ENCODE measurements around the gene CILP.

CILP gene, protein sequence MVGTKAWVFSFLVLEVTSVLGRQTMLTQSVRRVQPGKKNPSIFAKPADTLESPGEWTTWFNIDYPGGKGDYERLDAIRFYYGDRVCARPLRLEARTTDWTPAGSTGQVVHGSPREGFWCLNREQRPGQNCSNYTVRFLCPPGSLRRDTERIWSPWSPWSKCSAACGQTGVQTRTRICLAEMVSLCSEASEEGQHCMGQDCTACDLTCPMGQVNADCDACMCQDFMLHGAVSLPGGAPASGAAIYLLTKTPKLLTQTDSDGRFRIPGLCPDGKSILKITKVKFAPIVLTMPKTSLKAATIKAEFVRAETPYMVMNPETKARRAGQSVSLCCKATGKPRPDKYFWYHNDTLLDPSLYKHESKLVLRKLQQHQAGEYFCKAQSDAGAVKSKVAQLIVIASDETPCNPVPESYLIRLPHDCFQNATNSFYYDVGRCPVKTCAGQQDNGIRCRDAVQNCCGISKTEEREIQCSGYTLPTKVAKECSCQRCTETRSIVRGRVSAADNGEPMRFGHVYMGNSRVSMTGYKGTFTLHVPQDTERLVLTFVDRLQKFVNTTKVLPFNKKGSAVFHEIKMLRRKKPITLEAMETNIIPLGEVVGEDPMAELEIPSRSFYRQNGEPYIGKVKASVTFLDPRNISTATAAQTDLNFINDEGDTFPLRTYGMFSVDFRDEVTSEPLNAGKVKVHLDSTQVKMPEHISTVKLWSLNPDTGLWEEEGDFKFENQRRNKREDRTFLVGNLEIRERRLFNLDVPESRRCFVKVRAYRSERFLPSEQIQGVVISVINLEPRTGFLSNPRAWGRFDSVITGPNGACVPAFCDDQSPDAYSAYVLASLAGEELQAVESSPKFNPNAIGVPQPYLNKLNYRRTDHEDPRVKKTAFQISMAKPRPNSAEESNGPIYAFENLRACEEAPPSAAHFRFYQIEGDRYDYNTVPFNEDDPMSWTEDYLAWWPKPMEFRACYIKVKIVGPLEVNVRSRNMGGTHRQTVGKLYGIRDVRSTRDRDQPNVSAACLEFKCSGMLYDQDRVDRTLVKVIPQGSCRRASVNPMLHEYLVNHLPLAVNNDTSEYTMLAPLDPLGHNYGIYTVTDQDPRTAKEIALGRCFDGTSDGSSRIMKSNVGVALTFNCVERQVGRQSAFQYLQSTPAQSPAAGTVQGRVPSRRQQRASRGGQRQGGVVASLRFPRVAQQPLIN

DNA sequence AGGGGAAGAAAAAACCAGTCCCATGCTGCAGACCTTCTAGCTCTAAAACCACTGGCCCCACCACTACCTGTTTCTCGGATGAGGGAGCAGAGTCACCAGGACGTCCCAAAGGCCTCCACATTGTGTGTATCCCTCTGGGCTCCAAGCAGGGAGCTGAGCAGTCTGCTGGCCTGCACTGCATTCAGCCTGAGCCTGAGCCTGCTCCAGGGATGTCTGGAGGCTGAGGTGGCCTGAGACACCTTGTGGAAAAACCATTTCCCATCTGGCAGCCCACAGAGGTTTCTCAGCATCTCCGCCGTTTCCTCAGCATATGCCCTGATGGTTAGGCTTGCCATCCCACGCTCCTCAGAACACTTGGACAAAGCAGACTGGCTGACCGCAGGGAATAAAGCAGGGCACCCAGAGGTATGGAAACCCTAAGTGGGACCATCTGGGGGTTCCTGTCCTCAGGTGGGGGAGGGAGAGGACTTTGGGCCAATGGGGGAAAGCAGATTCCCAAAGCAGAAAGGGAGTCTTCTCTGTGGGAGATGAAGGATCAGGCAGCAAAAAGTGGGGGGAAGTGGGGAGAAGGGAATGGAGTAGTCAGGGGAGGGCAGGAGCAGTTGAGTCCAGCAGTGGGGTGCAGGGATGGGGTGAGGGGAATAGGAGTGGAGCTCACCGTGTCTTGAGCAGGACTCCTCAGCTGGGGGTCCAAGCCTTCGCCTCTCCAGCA lies at the start of gene CILP:
TSS of gene CILP (minus strand) at position 704 of the 712 bp plus-strand sequence. CDS start 1,718 bp downstream, outside the sequence.
- Histone ChIP-seq H3K36me3 (replicated peaks) (no peaks in the 10 kb centered on the region), H3K27me3 (replicated peaks) (no peaks in the 10 kb centered on the region), H3K27ac (no peak within 1 kb of the TSS), H3K4me3 (ENCODE audit: low read depth, low read length) (no peak within 1 kb of the TSS)
- DNase-seq = no peak
- in situ Hi-C loops (cut with HindIII; ENCODE audit: low pct_ligation_motif_present, low sequenced_read_pairs) = no loop called here
- TF ChIP-seq, protein P1, sequence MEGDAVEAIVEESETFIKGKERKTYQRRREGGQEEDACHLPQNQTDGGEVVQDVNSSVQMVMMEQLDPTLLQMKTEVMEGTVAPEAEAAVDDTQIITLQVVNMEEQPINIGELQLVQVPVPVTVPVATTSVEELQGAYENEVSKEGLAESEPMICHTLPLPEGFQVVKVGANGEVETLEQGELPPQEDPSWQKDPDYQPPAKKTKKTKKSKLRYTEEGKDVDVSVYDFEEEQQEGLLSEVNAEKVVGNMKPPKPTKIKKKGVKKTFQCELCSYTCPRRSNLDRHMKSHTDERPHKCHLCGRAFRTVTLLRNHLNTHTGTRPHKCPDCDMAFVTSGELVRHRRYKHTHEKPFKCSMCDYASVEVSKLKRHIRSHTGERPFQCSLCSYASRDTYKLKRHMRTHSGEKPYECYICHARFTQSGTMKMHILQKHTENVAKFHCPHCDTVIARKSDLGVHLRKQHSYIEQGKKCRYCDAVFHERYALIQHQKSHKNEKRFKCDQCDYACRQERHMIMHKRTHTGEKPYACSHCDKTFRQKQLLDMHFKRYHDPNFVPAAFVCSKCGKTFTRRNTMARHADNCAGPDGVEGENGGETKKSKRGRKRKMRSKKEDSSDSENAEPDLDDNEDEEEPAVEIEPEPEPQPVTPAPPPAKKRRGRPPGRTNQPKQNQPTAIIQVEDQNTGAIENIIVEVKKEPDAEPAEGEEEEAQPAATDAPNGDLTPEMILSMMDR (IDR thresholded peaks at IDR 0.05; ENCODE audit: low read depth, low read length, missing control alignments) = no peak

- TF ChIP-seq, protein P1 (IDR thresholded peaks at IDR 0.05; ENCODE audit: low read depth, low read length, missing control alignments) = no peak
- Histone ChIP-seq H3K27ac (no peak overlapping the region), H3K4me3 (ENCODE audit: low read depth, low read length) (no peak overlapping the region), H3K27me3 (replicated peaks) (no peaks in the 10 kb centered on the region), H3K36me3 (replicated peaks) (peaks cover 5% of the 10 kb centered on the region)
- no peak for DNase-seq
- in situ Hi-C loops (cut with HindIII; ENCODE audit: low pct_ligation_motif_present, low sequenced_read_pairs) = no loop called here
Measured at GRCh38 chr15:65260968-65261367, 49.7 kb upstream of the CILP start.

DNA sequence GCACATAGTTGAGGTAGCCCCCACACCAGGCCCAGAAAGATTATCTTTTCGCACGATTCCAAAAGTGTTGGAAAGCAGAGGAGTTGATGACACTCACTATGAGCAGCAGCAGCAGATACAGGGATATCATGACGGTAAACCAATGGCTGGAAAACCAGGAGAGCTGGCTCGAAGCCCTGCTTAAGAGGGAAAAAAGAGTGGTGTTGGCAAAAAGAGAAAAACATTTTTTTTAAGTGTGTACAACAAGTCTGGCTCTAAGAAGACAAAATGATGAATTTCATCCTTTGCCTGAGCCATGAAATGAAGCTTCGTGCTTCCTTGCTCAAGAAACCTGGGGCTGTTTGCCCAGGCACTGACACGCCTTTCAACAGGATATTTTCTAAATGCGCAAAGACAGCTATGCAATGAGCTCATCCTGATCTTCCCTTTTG lies 48.1 kb upstream of the CILP start:
- TF ChIP-seq, protein P1 (IDR thresholded peaks at IDR 0.05; ENCODE audit: low read depth, low read length, missing control alignments) = no peak
- Histone ChIP-seq H3K36me3 (replicated peaks) (peaks cover 5% of the 10 kb centered on the region), H3K27me3 (replicated peaks) (no peaks in the 10 kb centered on the region), H3K27ac (no peak overlapping the region), H3K4me3 (ENCODE audit: low read depth, low read length) (no peak overlapping the region)
- in situ Hi-C loops (cut with HindIII; ENCODE audit: low pct_ligation_motif_present, low sequenced_read_pairs) = no loop called here
- DNase-seq = no peak

DNA sequence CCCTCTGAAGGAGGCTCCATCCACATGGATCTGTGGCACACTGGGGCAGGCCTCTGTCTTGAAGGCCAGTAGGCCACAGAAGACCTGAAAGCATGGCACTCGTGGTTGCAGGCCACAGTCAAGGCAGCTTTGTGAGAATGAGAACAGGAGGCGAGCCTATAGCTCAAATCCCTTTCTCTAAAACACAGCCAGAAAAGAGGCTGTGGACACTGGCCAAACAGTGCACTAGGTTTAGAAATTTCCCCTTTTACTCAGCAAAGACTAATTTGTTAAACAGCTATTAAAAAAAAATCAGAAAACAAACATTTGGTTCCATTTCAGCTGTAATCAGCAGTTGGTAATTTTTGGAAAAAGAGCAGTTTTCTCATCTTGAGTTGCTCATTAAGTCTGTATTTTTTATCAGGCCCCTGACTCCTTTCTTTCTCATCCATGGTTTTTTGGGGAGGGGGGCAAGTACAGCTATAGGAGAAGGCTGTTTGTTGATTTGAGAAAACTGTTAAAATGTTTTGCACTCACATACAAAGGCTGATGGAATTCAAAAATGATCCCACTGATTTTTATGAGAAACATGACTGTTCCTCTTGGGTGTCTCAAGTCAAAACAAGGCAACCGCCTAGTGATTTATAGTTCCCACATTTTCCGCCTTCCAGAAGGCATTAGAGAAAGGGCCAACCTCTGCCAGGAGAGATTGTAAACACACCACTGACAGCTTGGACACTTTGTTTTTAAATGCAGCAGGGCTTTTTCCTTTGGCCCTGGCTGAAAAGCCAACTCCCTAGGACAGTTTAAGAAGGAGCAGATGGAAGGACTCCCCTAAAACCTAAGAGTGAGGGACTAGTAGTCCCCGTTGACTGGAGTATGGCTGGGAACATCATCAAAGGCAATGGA lies 47.3 kb upstream of the CILP start:
- TF ChIP-seq, protein P1 (IDR thresholded peaks at IDR 0.05; ENCODE audit: low read depth, low read length, missing control alignments) = no peak
- in situ Hi-C loops (cut with HindIII; ENCODE audit: low pct_ligation_motif_present, low sequenced_read_pairs) = no loop called here
- H3K36me3 ChIP-seq (replicated peaks) = peaks cover 5% of the 10 kb centered on the region
- H3K27me3 ChIP-seq (replicated peaks) = no peaks in the 10 kb centered on the region
- no peak for DNase-seq
- no peak overlapping the region for H3K27ac ChIP-seq
- no peak overlapping the region for H3K4me3 ChIP-seq (ENCODE audit: low read depth, low read length)

Measured in brain microvascular endothelial cell (primary cell).